ENCODE data around the gene REEP6.
"Not testable (repeated sequence)": the region's sequence is repeated elsewhere in the genome, so short reads cannot be mapped to it uniquely, and the experiment has no call there.

Gene REEP6

GRCh38 chr19:1473085-1473851, 17.7 kb upstream of the REEP6 start:
- no peak for DNase-seq

- no peak for DNase-seq
These were observed 16.8 kb upstream of the REEP6 start for GRCh38 chr19:1474011-1474764.

DNA sequence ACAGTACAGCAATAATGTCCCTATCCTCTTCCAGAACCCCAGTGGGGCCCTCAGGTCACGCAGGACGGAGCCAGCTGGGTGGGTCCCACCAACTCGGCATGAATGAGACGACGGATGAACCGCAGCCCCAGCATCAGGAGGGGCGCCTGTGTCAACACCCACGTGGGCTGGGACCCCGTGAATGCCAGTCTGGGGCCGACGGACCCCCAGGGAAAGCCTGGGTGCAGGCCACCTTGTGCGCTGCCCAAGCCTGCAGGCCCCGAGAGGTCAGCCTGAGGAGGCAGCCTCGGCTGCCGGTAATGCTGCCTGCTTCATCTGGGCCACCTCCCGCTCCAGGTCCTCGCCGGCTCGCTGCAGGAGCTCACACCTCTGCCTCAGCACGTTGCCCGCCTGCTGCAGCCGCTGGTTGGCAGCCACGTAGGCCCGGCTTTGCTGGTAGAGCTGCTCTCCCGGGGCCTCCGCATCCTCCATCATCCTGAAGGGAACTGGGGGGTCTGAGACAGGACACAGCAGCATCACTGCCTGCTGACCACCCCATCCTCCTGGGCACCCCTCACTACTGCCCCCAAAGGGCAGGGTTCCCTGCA, 16.1 kb upstream of the REEP6 start:
- no peak for DNase-seq

- DNase-seq, result no peak
These were observed 15.1 kb upstream of the REEP6 start for GRCh38 chr19:1475751-1476437.

DNA sequence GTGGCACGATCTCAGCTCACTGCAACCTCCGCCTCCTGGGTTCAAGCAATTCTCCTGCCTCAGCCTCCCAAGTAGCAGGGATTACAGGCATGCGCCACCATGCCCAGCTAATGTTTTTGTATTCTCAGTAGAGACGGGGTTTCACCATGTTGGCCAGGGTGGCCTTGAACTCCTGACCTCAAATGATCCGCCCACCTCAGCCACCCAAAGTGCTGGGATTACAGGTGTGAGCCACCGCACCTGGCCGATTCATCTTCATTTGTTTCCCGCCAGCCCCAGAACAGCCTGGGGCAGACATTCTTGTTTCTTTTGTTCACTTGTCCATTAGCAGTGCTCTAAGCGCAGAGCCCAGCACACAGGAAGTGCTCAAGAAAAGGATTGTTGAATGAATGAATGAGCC, 13.9 kb upstream of the REEP6 start:
- not testable (repeated sequence) for DNase-seq

- DNase-seq, result peak; percentile 93 to 97 (median 97)
These were observed 11.9 kb upstream of the REEP6 start, which contains the start of gene C19orf25 for GRCh38 chr19:1478934-1479707. Gene C19orf25 (minus strand): TSS chr19:1479215. CDS start chr19:1478903, 312 bp downstream.

DNA sequence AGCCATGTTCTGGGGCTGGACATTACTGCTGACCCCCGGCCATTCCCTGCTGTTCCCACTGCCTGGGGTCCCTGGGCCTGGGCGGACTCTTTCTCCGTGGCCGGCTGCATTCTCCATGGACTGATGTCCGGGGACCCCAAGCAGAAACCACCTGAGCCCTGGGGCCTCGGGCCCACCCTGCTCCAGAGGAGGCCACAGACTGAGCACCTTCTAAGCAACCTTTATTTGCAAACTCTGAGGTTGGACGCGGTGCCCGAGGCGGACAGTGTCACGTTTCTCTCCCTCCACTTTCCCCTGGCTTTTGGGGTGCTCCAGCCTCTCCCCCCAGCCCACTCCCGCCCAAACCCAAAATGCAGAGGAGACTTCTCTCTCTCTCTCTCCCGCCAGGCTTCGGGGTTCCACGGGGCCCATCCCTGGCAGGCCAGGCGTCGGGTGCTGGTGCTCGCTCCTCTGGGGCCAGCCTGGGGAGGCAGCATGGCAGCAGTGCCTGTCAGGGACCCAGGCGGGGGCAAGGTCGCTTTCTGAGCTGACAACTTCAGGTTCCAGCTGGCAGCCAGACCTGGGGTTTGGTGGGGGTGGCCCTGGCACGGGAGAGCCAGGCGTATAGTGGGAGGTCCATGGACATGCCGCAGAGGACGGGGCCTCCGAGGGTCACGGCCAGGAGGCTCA, 9.6 kb upstream of the REEP6 start:
- no peak for DNase-seq

- DNase-seq, result no peak
These were observed 9.1 kb upstream of the REEP6 start for GRCh38 chr19:1481893-1482360.

DNA sequence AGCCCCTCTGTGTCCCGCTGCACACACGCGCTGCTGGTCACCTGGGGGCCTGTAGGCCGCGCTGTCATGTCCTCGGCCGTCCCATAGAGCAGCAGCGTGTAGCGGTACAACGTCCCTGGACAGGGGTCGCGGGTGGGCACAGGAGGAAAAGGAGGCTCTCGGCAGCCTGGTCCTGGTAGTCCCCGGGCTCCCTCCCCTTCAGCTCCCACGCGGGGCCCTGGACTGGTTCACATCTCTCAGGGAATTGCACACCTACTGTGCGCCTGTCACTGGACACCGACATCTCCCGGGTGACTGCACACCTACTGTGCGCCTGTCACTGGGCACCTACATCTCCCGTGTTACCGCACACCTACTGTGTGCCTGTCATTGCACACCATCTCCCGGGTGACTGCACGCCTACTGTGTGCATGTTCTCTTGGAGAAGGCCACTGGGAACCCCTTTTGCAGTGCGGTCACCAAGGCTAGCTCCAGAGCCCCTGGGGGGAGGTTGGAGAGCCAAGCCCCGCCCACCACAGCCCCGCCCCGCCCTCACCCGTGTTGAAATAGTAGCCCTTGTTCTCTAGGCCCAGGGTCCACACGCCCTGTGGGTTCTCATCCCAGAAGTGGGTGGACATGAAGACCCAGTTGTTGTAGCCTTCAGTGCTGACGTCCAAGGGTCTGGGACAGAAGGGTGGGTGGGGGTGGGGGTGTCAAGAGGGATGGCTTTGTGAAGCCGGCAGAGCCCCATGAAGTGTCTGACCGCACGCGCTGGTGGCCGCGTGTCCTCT, 8.4 kb upstream of the REEP6 start:
- no peak for DNase-seq

- no peak for DNase-seq
These were observed 7.6 kb upstream of the REEP6 start for GRCh38 chr19:1483131-1483978.

DNA sequence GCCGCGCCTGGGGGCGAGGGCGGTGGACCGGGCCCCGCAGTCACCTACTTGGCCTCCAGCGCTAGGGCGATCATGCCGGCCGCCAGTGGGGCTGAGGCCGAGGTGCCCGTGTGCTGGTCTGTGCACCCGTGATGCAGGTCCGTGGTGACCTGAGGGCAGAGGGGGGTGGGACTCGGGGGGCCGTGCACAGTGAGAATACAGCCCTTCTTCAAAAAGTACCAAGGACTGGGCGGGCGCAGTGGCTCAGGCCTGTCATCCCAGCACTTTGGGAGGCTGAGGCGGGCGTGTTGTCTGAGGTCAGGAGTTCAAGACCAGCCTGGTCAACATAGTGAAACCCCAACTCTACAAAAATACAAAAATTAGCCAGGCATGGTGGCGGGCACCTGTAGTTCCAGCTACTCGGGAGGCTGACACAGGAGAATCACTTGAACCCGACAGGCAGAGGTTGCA, 7.0 kb upstream of the REEP6 start:
- no peak for DNase-seq

- DNase-seq, result no peak
These were observed 4.0 kb upstream of the REEP6 start for GRCh38 chr19:1486720-1487575.

- DNase-seq, result no peak
These were observed 3.3 kb upstream of the REEP6 start for GRCh38 chr19:1487576-1488281.

DNA sequence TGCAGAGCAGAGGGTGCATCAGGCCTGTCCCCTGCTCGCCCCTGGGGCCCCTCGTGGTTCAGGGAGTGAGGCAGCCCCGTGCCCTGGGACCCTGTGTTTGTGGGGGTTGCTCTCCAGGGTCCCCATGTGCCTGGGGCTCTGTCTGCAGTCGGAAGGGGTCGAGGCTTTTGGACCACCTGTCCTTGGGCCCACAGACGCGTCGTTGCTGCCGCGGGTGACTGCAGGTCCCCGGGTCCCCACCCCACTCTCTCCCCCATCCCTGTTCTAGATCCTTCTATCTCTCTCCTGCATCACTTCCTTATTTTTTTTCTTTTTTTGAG, 2.7 kb upstream of the REEP6 start:
- no peak for DNase-seq

DNA sequence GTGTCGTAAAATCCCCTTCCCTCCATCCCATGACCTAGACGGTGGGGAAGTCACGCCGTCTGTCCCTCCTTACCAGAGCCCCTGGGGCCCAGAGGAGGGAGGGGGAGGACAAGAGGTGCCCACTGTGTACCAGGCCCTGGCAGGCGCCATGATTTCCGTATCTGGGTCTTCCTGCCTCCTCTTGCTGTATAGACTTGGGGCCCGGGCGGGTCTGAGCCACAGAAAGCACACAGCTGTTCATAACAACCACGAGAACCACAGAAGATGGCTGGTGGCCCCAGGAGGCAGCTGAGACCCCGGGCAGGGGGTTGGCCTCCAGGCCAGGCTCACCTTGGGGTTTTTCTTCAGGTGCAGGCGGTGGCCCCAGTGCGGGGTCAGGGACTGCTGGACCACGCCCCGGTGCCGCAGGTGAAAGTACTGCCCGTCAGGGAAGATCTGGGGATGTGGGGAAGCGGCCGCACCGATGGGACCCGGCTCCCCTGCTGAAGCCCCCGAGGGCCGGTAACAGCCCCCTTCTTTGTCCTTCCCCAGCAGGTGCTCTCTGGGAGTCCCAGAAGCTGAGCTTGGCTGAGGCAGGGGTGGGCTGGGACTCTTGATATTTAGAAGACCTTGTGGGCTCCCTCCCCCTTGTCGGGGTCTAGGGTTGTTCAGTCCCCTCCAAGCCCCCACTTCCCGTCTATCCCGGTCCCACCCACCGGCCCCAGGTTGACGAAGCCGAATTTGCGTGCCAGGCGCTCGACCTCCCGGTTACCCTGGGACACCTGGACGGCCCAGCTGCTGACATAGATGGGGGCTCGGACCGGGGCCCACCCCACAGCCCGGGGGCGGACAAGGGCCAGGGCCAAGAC, 1.3 kb upstream of the REEP6 start:
- DNase-seq, result peak in 1 of 3 experiments; percentile 49

DNA sequence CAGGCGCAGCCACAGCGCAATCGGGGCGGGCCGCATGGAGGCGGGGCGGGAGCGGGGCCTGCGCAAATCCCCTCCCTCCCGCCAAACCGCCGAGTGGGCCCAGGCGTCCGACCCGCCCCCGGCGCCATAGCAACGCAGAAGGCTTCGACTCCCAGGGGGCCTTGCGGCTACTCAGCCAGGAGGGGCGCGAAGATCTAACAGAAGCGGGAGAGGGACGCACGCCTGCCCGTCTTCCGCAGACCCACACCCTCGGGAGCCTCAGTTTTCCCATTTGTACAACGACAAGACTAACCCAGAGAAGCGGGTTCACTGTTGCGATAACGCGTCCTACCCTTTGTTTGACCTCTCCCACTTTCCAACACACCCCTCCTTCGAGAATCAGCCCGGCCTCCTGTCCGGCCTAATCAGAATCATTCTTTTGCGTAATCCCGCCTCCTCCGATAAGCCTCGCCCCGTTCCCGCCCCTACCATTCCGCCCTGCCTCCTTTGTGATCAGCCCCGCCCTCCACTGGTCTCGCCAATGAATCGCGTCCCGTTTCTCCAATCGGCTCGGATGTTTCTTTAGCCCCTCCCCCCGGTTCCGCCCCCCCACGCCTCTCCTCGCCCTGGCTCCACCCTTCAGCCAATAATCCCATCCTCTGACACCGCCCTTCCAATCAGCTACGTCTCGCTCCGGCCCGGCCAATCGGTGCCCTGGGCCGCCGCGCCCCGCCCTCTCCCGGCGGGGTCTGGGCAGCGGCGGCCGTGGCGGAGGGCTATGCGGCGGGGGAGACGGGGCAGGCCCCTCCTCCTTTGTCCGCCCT, 469 bp upstream of the REEP6 start, which contains the start of gene PCSK4:
TSS of gene PCSK4 (minus strand) at position 40 of the 803 bp plus-strand sequence. CDS start at position 36, 4 bp downstream.
- peak; percentile 99 to 100 (median 100) for DNase-seq

Measured in NCI-H1417 (cell line).